ENCODE data around the gene KCMF1.

DNA sequence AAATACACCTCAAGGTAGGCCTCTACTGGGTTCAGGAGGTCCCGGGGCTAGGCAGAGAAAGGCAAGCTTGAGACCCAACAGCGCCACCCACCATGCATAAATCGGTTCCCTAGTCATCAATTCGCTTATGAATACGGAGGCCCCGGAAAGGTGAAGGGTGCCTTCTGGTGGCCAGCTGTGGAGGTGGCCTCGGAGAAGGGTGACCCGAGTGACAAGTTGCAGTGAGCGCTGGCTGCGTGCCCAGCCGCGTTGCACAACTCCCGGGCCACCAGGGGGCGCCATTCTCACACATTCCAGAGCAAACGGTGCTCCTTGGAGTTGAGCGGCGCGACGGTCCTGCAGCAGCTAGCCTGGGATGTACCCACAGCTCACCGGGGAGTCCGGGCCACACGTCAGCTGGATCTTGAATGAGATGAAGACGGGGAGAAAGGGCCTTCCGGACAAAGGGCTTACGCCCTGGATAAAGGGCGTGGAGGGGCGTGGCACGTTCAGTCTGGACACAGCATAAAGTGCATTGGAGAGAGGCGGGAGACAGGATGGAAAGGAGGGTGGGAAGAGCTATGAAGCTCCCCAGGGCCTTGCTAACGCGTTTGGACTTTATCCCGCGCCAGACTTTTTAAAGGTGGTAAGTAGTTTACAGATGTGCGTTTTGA is 45.1 kb upstream of the KCMF1 start:
- TF ChIP-seq, protein P1, sequence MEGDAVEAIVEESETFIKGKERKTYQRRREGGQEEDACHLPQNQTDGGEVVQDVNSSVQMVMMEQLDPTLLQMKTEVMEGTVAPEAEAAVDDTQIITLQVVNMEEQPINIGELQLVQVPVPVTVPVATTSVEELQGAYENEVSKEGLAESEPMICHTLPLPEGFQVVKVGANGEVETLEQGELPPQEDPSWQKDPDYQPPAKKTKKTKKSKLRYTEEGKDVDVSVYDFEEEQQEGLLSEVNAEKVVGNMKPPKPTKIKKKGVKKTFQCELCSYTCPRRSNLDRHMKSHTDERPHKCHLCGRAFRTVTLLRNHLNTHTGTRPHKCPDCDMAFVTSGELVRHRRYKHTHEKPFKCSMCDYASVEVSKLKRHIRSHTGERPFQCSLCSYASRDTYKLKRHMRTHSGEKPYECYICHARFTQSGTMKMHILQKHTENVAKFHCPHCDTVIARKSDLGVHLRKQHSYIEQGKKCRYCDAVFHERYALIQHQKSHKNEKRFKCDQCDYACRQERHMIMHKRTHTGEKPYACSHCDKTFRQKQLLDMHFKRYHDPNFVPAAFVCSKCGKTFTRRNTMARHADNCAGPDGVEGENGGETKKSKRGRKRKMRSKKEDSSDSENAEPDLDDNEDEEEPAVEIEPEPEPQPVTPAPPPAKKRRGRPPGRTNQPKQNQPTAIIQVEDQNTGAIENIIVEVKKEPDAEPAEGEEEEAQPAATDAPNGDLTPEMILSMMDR (IDR thresholded peaks at IDR 0.05 in 2 of 3, conservative IDR thresholded peaks at IDR 0.05 in 1 of 3; ENCODE audit: control insufficient read depth in 2 of 3, extremely low read depth in 1 of 3, insufficient read depth in 1 of 3, low read depth in 3 of 3, low read length in 3 of 3) = peak; percentile 97 to 100 (median 100); a peak in 5 of 6 replicates
- no peak for TF ChIP-seq EZH2 (IDR thresholded peaks at IDR 0.05; ENCODE audit: borderline replicate concordance, control insufficient read depth, low read depth, low read length)
- peak; percentile 70 for TF ChIP-seq POLR2A (IDR thresholded peaks at IDR 0.05; ENCODE audit: low read depth, low read length)
- no peak; the same call in 1 of the 2 replicates for TF ChIP-seq MXI1 (IDR thresholded peaks at IDR 0.05; ENCODE audit: low read depth, low read length)
- TF ChIP-seq HDAC2 (IDR thresholded peaks at IDR 0.05) = no peak
